OCI-LY1 (cell line): ENCODE data around the gene C1orf94.

Experiments used
- CTCF ChIP-seq: fragments of 200-600 bp; sonication (generic), shearing (Covaris generic); IDR thresholded peaks from 2 replicates; pipeline ENCODE4 v1.5.1; 2017; ENCODE audit warnings: mild to moderate bottlenecking, antibody characterized with exemption, low read length, moderate library complexity, mixed read lengths
- EZH2 ChIP-seq: fragments of 200-600 bp; sonication (generic), shearing (Covaris generic); IDR thresholded peaks from 2 replicates; pipeline ENCODE4 v1.8.0; 2017; ENCODE audit warnings: borderline replicate concordance, mixed run types, mild to moderate bottlenecking, antibody characterized with exemption, low read length, moderate library complexity, mixed read lengths

DNA sequence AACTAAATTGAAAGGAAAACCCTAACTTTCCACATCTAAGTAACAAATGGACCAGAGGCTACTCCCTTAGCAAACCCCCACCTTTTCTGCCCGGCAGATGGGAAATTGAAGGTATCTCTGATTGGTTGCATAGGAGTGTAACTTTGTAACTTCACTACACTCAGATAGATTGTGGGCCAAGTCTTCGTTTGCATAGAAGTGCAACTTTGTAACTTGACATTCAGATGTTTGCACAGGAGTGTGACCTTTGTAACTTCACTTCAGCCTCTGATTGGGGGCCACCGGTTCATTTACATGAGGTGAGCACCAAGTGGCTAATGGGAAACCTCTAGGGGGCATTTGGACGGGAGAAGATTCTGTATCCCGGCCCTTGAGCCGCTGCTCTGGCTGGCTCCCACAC lies 59.4 kb downstream of the C1orf94 start:
- TF ChIP-seq EZH2, result no peak
- TF ChIP-seq CTCF, result no peak
